HEK293 (cell line): ENCODE data around the gene SCUBE1.
A peak's percentile ranks its signal among the peaks of the same experiment; 100 is the strongest.

ENCODE experiments used
- CTCF ChIA-PET: fragments of 350-600 bp; formaldehyde crosslinking; extraction: SDS; loops from one replicate; lab custom pipeline; 2021; ENCODE audit warnings: antibody characterized with exemption; lab: Yijun Ruan, JAX
- POLR2A ChIA-PET: fragments of 300-600 bp; formaldehyde crosslinking; extraction: SDS; loops from one replicate; lab custom pipeline; 2020; ENCODE audit warnings: antibody characterized with exemption, inconsistent platforms; lab: Yijun Ruan, JAX
- H3K27ac ChIP-seq: fragments of 200-500 bp; sonication (Bioruptor generic); 2 replicates; pipeline ENCODE4 v1.5.1; 2014; ENCODE audit warnings: low read depth, low read length, control low read depth, inconsistent platforms; ENCODE audit errors: extremely low read depth
- H3K36me3 ChIP-seq, 2 experiments: fragments of 200-500 bp in 1 of 2; sonication (Bioruptor generic) in 1 of 2; 1 replicate in 1 of 2; 2 replicates in 1 of 2; pipeline ENCODE4 v1.5.1; 2014 to 2017; ENCODE audit warnings: inconsistent platforms in 2 of 2, low read length in 2 of 2; ENCODE audit not compliant: control insufficient read depth in 2 of 2, insufficient read depth in 1 of 2
- H3K4me1 ChIP-seq: fragments of 200-500 bp; sonication (Bioruptor generic); 2 replicates; pipeline ENCODE4 v1.5.1; 2014; ENCODE audit warnings: mild to moderate bottlenecking, low read length, inconsistent platforms; ENCODE audit not compliant: control insufficient read depth, insufficient read depth
- H3K4me3 ChIP-seq: 2 replicates; pipeline ENCODE4 v1.5.1; 2011; ENCODE audit warnings: low read depth, mild to moderate bottlenecking, control low read depth, low read length, moderate library complexity
- H3K9me3 ChIP-seq: fragments of 200-500 bp; sonication (Bioruptor generic); 2 replicates; pipeline ENCODE4 v1.5.1; 2014; ENCODE audit warnings: low read depth, low read length, inconsistent platforms; ENCODE audit not compliant: control insufficient read depth, insufficient read depth
- KLF7 ChIP-seq: fragments of 450-650 bp; formaldehyde crosslinking; IDR thresholded peaks from 2 replicates; pipeline ENCODE4 v1.5.1; 2016; ENCODE audit warnings: missing biosample characterization, missing genetic modification characterization, borderline replicate concordance
- MZF1 ChIP-seq: fragments of 450-650 bp; formaldehyde crosslinking; IDR thresholded peaks from 2 replicates; pipeline ENCODE4 v1.5.1; 2017; ENCODE audit warnings: missing biosample characterization, missing genetic modification characterization, borderline replicate concordance
- OVOL3 ChIP-seq: fragments of 450-650 bp; formaldehyde crosslinking; IDR thresholded peaks from 2 replicates; pipeline ENCODE4 v1.5.1; 2016; ENCODE audit warnings: missing biosample characterization, missing genetic modification characterization
- SETDB1 ChIP-seq: IDR thresholded peaks from one replicate; pipeline ENCODE4 v1.6.1; 2017; ENCODE audit warnings: mild to moderate bottlenecking, low read length, moderate library complexity, mixed read lengths; ENCODE audit not compliant: insufficient read length
- TSHZ1 ChIP-seq: fragments of 450-650 bp; formaldehyde crosslinking; IDR thresholded peaks from 2 replicates; pipeline ENCODE4 v1.5.1; 2016; ENCODE audit warnings: missing biosample characterization, missing genetic modification characterization, borderline replicate concordance
- ZBTB11 ChIP-seq: fragments of 450-650 bp; formaldehyde crosslinking; conservative IDR thresholded peaks from 2 replicates; pipeline ENCODE4 v1.5.1; 2016; ENCODE audit warnings: low read depth, missing biosample characterization, missing genetic modification characterization
- ZBTB17 ChIP-seq: fragments of 450-650 bp; formaldehyde crosslinking; IDR thresholded peaks from 2 replicates; pipeline ENCODE4 v1.5.1; 2016; ENCODE audit warnings: missing biosample characterization, missing genetic modification characterization
- ZFHX2 ChIP-seq: fragments of 450-650 bp; formaldehyde crosslinking; conservative IDR thresholded peaks from 2 replicates; pipeline ENCODE4 v1.5.1; 2016; ENCODE audit warnings: missing biosample characterization, missing genetic modification characterization
- ZFP3 ChIP-seq: fragments of 450-650 bp; formaldehyde crosslinking; IDR thresholded peaks from 2 replicates; pipeline ENCODE4 v1.5.1; 2016; ENCODE audit warnings: low read depth, missing biosample characterization, missing genetic modification characterization
- ZNF112 ChIP-seq: fragments of 450-650 bp; formaldehyde crosslinking; IDR thresholded peaks from 2 replicates; pipeline ENCODE4 v1.5.0; 2017; ENCODE audit warnings: missing biosample characterization, missing genetic modification characterization
- ZNF140 ChIP-seq: fragments of 450-650 bp; formaldehyde crosslinking; IDR thresholded peaks from 2 replicates; pipeline ENCODE4 v1.5.1; 2016; ENCODE audit warnings: missing biosample characterization, missing genetic modification characterization
- ZNF148 ChIP-seq: fragments of 450-650 bp; formaldehyde crosslinking; IDR thresholded peaks from 2 replicates; pipeline ENCODE4 v1.5.0; 2017; ENCODE audit warnings: missing biosample characterization, missing genetic modification characterization, borderline replicate concordance
- ZNF335 ChIP-seq: fragments of 450-650 bp; formaldehyde crosslinking; conservative IDR thresholded peaks from 2 replicates; pipeline ENCODE4 v1.5.1; 2016; ENCODE audit warnings: missing biosample characterization, missing genetic modification characterization
- ZNF48 ChIP-seq: fragments of 450-650 bp; formaldehyde crosslinking; IDR thresholded peaks from 2 replicates; pipeline ENCODE4 v1.5.1; 2016; ENCODE audit warnings: missing biosample characterization, missing genetic modification characterization
- ZNF521 ChIP-seq: fragments of 450-650 bp; formaldehyde crosslinking; IDR thresholded peaks from 2 replicates; pipeline ENCODE4 v1.5.1; 2017; ENCODE audit warnings: missing biosample characterization, mild to moderate bottlenecking, missing genetic modification characterization
- ZNF544 ChIP-seq: fragments of 450-650 bp; formaldehyde crosslinking; IDR thresholded peaks from 2 replicates; pipeline ENCODE4 v1.5.0; 2017; ENCODE audit warnings: missing biosample characterization, missing genetic modification characterization
- ZNF596 ChIP-seq: fragments of 450-650 bp; IDR thresholded peaks from 2 replicates; pipeline ENCODE4 v1.5.0; 2018; ENCODE audit warnings: missing biosample characterization, mild to moderate bottlenecking, missing genetic modification characterization, moderate library complexity
- ZNF621 ChIP-seq: fragments of 450-650 bp; formaldehyde crosslinking; IDR thresholded peaks from 2 replicates; pipeline ENCODE4 v1.5.1; 2017; ENCODE audit warnings: missing biosample characterization, missing genetic modification characterization
- ZNF629 ChIP-seq: fragments of 450-650 bp; formaldehyde crosslinking; IDR thresholded peaks from 2 replicates; pipeline ENCODE4 v1.5.1; 2017; ENCODE audit warnings: missing biosample characterization, missing genetic modification characterization
- ZNF654 ChIP-seq: fragments of 450-650 bp; formaldehyde crosslinking; IDR thresholded peaks from 2 replicates; pipeline ENCODE4 v1.5.1; 2016; ENCODE audit warnings: low read depth, missing biosample characterization, missing genetic modification characterization
- ZSCAN30 ChIP-seq: fragments of 450-650 bp; IDR thresholded peaks from 2 replicates; pipeline ENCODE4 v1.5.1; 2018; ENCODE audit warnings: missing biosample characterization, mild to moderate bottlenecking, missing genetic modification characterization, moderate library complexity
- TF ChIP-seq, protein P1 (sequence below): fragments of 450-650 bp; formaldehyde crosslinking; IDR thresholded peaks from 2 replicates; pipeline ENCODE4 v1.5.1; 2016; ENCODE audit warnings: missing biosample characterization, missing genetic modification characterization
- TF ChIP-seq, protein P2 (sequence below): fragments of 450-650 bp; formaldehyde crosslinking; IDR thresholded peaks from 2 replicates; pipeline ENCODE4 v1.5.1; 2016; ENCODE audit warnings: missing biosample characterization, missing genetic modification characterization

Gene SCUBE1

DNA sequence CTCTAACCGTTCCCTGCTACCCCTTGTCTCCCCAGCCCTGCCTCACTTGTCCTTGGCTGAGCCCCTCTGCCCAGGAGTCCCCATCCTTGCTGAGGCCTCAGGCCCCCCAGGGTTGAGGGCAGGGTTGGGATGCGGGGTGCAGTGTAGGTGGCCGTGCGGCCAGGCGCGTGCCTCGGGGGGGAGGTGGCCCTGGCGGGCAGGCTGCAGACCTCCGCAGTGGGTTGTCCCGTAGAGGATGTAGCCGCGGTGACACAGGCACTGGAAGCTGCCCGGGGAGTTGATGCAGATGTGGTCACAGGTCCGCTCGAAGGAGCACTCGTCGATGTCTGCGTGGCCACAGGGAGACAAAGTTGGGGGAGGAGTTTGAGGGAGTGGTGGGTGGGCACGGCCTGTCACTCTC, 114.3 kb downstream of the SCUBE1 start (continued):
- TF ChIP-seq ZBTB11 (tag by site-specific recombination): no peak
- no peak for TF ChIP-seq ZNF521 (tag by site-specific recombination)
- no peak for TF ChIP-seq ZNF335 (tag by site-specific recombination)
- no peak for TF ChIP-seq ZFP3 (tag by site-specific recombination)
- TF ChIP-seq, protein P1, sequence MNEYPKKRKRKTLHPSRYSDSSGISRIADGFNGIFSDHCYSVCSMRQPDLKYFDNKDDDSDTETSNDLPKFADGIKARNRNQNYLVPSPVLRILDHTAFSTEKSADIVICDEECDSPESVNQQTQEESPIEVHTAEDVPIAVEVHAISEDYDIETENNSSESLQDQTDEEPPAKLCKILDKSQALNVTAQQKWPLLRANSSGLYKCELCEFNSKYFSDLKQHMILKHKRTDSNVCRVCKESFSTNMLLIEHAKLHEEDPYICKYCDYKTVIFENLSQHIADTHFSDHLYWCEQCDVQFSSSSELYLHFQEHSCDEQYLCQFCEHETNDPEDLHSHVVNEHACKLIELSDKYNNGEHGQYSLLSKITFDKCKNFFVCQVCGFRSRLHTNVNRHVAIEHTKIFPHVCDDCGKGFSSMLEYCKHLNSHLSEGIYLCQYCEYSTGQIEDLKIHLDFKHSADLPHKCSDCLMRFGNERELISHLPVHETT (tag by site-specific recombination): no peak
- TF ChIP-seq ZNF629 (tag by site-specific recombination): no peak
- TF ChIP-seq ZNF596 (tag by site-specific recombination): no peak
- TF ChIP-seq ZNF48 (tag by site-specific recombination): no peak
- TF ChIP-seq, all 188 proteins: peak for 0

DNA sequence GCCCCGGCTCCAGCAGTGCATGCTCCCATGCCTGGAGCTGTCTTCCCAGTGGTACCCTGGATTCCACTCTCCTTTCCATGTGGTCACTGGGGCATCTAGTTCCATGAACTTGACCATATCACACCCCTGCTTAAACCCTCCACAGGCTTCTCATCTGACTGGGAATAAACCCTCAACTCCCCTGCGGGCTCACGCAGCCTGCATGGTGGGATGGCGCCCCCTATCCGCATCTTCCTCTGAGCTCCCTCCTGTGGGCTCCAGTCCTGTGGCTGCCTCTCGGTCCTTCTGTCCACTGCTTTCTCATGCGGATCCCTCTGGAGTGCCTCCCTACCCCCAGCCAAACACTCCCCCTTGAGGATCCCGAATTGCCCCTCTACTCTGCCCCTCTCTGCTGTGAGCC, 114.8 kb downstream of the SCUBE1 start:
- H3K27ac ChIP-seq: no peak overlapping the region
- CTCF ChIA-PET: interaction anchor here (0.5 to 11.6 kb wide), 37 partner anchors 9 to 1508 kb away, joined by 3 to 152 read pairs (median 4); partner anchors contain the start of genes SCUBE1 and TTLL12
- POLR2A ChIA-PET: interaction anchor here (1.5 kb wide), 1 partner anchor 41 kb away, joined by 12 read pairs; the partner anchor contains the start of gene TTLL12
- H3K4me3 ChIP-seq: no peak overlapping the region
- H3K9me3 ChIP-seq: no peaks in the 10 kb centered on the region
- no peaks in the 10 kb centered on the region for H3K36me3 ChIP-seq
- H3K4me1 ChIP-seq: no peaks in the 10 kb centered on the region
- no peak for TF ChIP-seq MZF1
- TF ChIP-seq ZNF654 (tag by site-specific recombination): peak; percentile 34; the same call in 1 of the 2 replicates
- no peak for TF ChIP-seq ZNF544 (tag by site-specific recombination)
- TF ChIP-seq ZFHX2 (tag by site-specific recombination): no peak
- no peak for TF ChIP-seq ZBTB17 (tag by site-specific recombination)
- TF ChIP-seq ZNF140 (tag by site-specific recombination): no peak
- no peak for TF ChIP-seq TSHZ1
- TF ChIP-seq SETDB1: no peak
- TF ChIP-seq ZNF148: no peak
- TF ChIP-seq OVOL3 (tag by site-specific recombination): no peak
- 0 out of 2 replicates have a peak, but pooled peaks have one; percentile 35 for TF ChIP-seq ZSCAN30 (tag by site-specific recombination)
- no peak for TF ChIP-seq ZNF112 (tag by site-specific recombination)
- TF ChIP-seq ZNF621: no peak
- no peak for TF ChIP-seq KLF7 (tag by site-specific recombination)
- TF ChIP-seq, protein P2, sequence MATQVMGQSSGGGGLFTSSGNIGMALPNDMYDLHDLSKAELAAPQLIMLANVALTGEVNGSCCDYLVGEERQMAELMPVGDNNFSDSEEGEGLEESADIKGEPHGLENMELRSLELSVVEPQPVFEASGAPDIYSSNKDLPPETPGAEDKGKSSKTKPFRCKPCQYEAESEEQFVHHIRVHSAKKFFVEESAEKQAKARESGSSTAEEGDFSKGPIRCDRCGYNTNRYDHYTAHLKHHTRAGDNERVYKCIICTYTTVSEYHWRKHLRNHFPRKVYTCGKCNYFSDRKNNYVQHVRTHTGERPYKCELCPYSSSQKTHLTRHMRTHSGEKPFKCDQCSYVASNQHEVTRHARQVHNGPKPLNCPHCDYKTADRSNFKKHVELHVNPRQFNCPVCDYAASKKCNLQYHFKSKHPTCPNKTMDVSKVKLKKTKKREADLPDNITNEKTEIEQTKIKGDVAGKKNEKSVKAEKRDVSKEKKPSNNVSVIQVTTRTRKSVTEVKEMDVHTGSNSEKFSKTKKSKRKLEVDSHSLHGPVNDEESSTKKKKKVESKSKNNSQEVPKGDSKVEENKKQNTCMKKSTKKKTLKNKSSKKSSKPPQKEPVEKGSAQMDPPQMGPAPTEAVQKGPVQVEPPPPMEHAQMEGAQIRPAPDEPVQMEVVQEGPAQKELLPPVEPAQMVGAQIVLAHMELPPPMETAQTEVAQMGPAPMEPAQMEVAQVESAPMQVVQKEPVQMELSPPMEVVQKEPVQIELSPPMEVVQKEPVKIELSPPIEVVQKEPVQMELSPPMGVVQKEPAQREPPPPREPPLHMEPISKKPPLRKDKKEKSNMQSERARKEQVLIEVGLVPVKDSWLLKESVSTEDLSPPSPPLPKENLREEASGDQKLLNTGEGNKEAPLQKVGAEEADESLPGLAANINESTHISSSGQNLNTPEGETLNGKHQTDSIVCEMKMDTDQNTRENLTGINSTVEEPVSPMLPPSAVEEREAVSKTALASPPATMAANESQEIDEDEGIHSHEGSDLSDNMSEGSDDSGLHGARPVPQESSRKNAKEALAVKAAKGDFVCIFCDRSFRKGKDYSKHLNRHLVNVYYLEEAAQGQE (tag by site-specific recombination): no peak
